ENCODE results near the gene ZDHHC1.

DNA sequence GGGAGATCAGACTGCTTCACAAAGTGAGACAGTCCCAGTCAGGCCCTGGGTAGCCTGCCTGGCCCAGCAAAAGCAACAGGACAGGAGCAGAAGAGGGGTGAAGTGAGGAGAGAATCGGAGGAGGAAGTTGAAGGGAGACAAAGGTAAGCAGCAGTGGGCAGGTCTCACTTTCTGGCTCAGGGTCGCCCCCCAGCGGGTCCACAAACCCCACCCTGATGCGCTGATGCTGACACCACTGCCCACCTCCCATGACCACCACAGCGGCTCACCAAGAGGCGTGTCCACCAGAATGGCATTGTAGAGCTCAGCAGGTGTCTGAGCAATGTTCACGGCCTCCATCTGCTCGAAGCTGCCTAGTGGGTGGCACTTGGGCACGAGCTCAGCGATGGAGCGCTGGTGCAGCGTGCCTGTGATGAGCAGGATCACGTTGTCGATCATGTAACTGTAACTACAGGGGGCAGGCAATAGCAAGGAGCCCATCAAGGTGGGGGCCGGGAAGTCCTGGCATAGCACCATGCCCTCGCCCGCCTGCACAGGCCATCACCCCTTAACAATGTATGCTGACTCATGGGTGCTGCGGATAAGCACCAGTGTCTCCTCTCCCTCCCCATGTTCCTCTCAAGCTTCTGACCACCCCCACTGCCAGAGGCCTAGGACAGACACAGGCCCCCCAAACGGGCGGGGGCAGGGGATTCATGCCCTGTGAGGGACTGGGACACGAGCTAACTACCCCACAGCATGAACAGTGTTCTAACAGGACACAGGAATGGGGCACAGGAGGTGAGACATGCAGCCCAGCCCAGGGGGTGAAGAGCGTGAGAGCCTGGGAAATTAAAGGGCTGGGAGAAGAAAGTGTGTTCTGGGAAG is 28.2 kb upstream of the ZDHHC1 start:
- TF ChIP-seq, protein P1, sequence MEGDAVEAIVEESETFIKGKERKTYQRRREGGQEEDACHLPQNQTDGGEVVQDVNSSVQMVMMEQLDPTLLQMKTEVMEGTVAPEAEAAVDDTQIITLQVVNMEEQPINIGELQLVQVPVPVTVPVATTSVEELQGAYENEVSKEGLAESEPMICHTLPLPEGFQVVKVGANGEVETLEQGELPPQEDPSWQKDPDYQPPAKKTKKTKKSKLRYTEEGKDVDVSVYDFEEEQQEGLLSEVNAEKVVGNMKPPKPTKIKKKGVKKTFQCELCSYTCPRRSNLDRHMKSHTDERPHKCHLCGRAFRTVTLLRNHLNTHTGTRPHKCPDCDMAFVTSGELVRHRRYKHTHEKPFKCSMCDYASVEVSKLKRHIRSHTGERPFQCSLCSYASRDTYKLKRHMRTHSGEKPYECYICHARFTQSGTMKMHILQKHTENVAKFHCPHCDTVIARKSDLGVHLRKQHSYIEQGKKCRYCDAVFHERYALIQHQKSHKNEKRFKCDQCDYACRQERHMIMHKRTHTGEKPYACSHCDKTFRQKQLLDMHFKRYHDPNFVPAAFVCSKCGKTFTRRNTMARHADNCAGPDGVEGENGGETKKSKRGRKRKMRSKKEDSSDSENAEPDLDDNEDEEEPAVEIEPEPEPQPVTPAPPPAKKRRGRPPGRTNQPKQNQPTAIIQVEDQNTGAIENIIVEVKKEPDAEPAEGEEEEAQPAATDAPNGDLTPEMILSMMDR (IDR thresholded peaks at IDR 0.05): no peak
- TF ChIP-seq POLR2A (IDR thresholded peaks at IDR 0.05): no peak
